COLO668 (cell line): ENCODE measurements around the gene KCNH4.

Source experiments
- DNase-seq: peaks from one replicate; lab custom pipeline; 2025; ENCODE audit not compliant: unreplicated experiment; lab: John Stamatoyannopoulos, UW

KCNH4 gene

DNA sequence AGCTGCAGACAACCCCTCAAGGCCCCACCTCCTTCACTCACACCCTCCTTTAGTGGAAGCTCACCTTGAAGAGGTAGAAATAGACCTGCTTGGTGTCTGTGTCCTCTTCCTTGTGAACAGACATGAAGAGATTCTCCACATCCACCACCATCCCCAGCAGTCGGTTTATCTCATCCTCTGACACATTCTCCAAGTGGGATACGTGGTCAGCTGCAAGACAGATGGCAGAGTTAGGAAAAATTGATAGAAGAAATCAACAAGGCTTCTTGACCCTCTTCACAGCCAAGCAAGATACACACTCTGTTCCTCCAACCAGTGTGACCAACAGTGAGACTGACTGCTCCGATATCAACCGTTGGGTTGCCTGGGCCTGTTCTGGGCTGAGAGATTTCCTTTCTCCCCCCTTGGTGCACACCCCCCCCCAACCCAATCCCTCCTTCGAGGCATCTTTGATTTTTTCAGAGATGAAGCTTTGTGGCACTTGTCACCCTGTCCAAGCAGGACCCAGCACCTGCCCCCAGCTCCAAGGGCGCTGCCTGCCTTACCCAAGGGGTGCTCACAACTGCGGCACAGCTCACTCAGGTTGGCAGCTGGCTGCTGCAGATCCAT lies 60.7 kb downstream of the KCNH4 start:
- no peak for DNase-seq

DNA sequence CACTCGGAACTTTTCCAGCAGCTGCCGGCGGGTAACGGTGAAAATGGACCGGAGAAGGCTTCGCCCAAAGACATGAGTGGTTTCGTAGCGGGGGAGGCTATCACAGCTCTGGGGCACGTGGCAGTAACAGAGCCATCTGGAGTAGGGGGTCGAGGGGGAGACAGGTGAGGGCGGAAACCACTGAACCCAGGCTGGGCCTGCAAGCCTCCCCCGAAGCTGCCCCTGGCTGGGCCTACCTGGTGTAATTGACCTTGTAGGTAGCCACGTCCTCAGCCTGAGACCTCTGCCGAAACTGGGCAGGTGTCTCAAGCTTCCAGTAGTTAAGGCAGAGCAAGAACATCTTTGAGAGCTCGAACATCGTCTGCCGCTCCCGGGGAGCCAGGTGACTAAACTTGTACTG lies 61.6 kb downstream of the KCNH4 start:
- no peak for DNase-seq

DNA sequence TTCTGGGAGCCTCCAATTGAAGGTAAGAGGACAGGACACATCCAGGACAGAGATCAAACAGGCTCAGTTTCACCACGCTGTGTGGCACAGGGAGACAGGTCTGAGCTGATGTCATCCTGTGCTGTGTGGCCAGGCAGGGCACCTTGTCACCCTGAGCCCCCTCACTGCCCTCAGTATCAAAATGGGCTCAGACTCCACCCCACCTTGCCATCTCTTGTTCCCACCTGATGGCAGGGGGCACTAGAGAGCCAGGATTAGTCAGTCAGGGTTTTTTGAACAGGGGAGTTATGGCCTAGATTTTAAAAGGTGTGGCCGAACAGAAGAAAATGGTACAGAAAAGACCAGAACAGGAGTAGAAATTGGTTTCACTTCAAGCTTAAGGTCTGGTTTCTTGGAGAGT lies 62.4 kb downstream of the KCNH4 start:
- peak; percentile 12 for DNase-seq

DNA sequence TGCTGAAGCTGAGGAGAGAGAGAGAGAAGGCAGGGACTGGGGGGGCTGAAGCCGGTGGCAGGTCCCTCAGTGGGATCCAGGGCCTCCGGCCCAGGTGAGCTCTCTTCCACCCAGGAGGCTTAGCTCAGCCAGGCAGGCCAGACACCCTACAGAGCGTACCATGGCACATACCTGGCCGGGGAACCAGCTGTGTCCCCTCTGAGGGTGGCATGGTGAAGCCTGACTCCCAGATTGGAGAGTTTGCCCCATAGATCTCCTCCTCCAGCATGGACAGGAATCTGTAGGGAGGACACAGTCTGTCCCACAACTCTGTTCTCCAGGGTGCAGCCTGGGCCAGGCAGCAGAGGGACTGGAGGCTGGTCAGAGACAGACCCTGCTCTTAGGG lies 62.8 kb downstream of the KCNH4 start:
- DNase-seq, result no peak

DNA sequence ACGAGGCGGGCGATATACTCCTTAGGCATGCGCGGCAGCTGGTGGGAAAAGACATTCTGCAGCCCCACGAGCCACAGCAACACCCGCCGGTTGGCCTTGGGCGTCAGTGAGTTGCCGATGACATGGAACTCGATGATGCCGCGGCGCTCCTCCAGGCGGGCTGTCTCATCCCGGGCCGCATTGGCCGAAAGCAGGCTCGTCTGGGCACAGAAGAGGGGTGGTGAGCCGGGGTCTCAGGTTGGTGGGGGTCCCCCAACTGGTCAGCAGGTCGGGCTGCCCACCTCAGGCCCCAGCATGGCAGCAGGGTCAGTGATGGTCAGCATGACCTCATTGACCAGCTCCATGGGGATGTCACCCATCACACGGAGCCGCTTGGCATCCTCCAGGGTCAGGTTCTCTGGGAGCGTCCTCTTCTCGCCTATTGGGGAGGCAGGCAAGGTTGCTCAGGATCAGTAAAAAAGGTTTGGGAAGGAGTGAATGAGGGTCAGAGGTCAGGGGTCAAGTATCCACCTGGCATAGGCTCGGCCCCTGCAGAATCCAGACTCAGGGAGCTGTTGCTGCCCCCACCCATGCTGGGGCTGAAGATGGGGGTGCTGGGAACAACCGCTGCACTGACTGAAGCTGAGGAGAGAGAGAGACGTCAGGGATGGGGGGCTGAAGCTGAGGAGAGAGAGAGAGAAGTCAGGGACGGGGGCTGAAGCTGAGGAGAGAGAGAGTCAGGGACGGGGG lies 63.4 kb downstream of the KCNH4 start:
- DNase-seq, result no peak

DNA sequence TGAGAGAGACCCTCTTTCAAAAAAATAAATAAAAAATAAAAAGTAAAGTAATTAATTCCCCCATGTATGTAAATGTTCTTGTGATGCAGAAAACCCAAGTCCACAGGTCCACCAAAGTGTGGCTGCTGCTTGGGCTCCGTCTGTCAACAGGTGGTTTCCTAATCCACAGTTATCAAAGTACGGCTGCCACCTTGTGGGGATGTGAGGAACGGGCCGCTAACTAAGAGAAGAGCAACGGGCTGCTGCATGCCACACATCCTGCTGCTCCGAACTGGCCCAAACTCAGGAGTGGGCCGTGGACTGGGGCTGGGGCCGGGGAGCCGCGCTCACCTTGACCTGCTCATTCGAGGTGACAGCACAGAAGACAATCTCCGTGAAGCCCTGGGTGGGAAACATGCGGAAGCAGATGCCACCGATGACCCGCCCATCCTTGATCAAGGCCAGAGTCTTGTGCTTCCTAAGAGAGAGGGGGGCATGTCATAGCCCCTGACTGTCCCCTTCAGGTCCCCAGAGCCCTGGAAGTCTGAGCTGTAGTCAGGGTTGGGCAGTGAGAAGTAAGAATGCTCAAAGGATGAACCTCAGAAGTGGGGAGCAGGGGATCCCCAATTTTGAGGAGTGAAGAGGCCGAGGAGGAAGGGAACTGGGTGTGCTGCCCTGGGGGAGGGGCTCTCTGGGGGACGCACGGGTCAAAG lies 64.1 kb downstream of the KCNH4 start:
- peak; percentile 65 for DNase-seq

GRCh38 chr17:42114118-42114517 lies 66.8 kb downstream of the KCNH4 start:
- no peak for DNase-seq

- DNase-seq, result no peak
These were observed 67.5 kb downstream of the KCNH4 start for GRCh38 chr17:42113293-42114069.

DNA sequence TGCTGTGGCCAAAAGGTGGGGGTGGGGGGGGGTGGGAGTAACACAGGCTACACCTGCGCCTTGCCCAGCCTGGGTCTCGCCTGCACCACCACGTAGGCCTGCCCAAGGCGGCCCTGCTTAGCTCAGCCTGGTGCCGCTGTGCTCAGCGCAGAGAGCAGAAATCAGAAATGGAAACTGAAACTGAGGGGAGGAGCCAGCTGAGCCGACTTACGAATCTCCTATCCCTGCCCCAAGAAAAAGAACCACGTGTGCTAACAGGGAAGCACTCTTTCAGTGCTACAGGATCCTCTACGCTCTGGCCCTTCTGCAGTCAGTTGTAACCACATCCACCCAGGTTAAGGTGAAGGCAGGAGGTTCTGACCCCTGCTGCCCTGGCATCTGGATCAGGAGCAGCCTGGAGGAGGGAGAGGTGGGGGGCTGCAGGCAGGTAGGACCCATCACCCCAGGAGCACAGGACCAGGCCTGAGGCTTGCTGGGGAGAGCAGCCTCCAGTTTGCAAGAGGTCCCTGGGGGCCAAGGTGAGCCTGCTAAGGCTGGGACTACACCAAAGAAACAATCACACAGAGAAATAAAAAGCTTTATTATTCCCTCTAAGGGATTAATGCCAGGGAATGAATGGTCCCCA lies 68.3 kb downstream of the KCNH4 start, which contains the start of gene DHX58:
DHX58 (minus strand) TSS at position 163 of the 625 bp plus-strand sequence. CDS start 822 bp downstream, outside the sequence.
- peak; percentile 10 for DNase-seq

GRCh38 chr17:42111871-42112551 lies 68.9 kb downstream of the KCNH4 start:
- no peak for DNase-seq

DNA sequence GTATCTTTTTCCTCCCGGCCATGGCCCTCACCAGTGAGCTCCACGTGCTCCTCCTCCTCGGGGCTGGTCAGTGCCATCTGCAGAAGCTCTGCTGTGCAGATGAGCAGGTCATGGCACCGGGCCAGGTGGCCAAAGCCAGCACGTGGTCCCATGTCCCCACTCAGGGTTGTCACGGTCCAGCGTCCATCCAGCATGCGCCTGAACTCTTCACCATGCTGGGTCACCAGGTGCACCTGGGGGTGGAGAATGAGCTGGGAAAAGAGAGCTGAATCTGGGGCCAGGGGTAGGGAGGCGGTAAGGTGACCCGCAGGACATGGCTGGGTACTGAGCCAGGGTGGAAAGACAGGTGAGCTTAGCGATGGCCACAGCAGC lies 69.7 kb downstream of the KCNH4 start:
- DNase-seq, result no peak

DNA sequence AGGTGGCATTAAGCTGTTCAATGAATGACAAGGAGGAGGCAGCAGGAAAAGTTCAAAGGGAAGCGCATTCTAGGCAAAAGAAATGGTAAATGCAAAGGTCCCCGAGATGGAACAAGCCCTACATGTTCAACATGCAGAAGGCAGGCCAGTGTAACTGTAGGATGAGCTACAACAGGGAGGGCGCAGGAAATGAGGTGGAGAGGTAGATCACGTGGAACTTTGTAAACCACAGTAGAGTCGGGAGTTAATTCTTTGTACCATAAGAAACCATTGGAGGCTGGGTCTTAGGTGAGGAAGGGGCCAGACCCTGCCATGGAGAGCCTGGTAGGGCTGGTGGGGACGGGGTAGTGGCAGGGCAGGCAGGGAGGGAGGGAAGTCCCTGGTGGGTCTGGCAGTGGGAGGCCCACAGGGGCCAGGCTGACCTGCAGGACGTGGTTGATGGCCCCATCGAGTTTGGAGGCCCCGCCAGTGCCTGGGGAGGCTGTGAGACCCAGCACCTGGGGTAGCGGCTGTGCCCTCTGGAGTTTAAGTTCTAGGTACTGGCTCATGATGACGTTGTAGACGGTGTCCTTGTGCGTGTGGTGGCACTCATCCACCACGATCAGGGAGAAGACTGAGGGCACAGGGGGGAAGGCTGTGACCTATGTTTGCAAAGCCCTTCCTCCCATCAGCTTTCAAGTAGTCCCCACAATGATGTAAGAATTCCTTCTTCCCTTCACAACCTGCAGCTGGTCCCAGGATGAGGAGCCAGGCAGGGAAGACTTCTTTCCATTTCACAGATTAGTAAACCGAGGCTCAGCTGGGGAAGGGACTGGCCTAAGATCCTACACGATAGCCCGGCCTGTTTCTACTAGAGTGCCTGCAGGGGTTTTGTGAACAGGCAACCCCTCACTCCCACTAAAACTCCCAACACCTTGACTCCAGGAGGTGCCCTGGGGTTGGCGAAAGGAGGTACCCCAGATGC lies 70.4 kb downstream of the KCNH4 start:
- DNase-seq, result no peak

GRCh38 chr17:42109086-42109485 lies 71.9 kb downstream of the KCNH4 start:
- DNase-seq, result no peak

DNA sequence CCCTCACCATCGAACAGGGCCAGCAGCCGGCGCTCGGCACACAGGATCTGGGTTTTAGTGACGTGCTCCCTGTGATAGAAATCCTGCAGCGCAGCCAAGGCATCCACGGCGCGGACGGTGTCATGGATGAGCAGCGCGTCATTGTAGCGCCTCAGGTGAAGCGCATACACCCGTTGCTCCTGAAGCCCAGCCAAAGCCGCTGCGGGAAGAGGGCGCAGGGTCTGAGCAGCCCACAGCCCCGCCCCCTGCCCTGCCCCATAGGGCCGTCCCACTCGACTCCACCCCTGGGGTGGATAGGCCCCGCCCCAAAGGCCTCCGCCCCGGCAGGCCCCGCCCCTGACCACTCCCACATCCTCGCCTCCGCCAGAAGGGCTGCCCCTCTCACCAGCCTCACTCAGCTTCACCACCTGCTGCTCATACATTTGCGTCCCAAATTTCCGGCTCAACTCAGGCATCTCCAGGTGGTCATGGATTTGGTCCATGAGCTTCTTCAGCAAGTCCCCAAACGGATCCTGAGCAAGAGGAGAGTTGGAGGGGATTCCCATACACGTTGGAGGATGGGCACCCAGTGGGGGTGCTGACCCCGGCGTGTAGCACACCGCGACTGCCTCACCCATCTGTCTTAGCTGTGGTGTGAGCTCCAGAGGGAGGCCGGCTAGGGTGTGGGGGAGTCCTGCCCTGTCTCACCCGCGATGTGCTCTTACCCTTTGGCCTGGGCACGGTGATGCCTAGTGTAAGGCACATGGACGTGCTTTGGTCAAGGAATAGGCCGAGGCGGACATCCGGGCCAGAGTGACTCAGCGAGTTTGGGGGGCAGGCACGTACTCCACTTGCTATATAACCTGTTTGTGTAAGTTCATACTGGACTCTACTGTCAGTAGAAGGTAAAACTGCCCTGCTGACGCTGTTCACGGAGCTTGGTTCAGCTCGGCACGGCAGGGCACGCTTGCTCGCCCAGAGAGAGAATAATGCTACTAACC lies 73.1 kb downstream of the KCNH4 start:
- DNase-seq, result peak; percentile 78

GRCh38 chr17:42107124-42107523 lies 73.8 kb downstream of the KCNH4 start:
- no peak for DNase-seq
